Measurements from ENCODE around the gene CSMD2. TPM values are rescaled to one million over a fixed set of nuclear protein-coding genes. Genes with fewer than 3 reads are reported as not detected.

Gene CSMD2
- total and polyA plus RNA-seq, 2 of the 4 experiments (the other 2 are of a cell fraction), result under 0.01 to 0.36 TPM

- no CpG with 5 or more reads among the region's 4 CpGs for WGBS, 2 experiments (ENCODE audit: extremely low coverage in 2 of 2, insufficient read length in 1 of 2)
- TF ChIP-seq SMC3 (IDR thresholded peaks at IDR 0.05; ENCODE audit: low read depth, low read length) (no peak), FOS (IDR thresholded peaks at IDR 0.05; ENCODE audit: low read depth, low read length) (no peak), USF2 (IDR thresholded peaks at IDR 0.05; ENCODE audit: low read depth, low read length) (no peak), MAZ (IDR thresholded peaks at IDR 0.05; ENCODE audit: borderline replicate concordance, low read depth, low read length) (no peak), POLR2A (IDR thresholded peaks at IDR 0.05; ENCODE audit: low read depth, low read length) (no peak), ELK1 (IDR thresholded peaks at IDR 0.05; ENCODE audit: borderline replicate concordance, low read depth, low read length) (no peak), CHD1 (IDR thresholded peaks at IDR 0.05; ENCODE audit: low read depth, low read length) (no peak), RFX5 (IDR thresholded peaks at IDR 0.05; ENCODE audit: low read depth, low read length) (no peak), NFE2L2 (IDR thresholded peaks at IDR 0.05; ENCODE audit: low read depth, low read length) (no peak), CEBPB (IDR thresholded peaks at IDR 0.05; ENCODE audit: low read depth, low read length) (no peak), MXI1 (IDR thresholded peaks at IDR 0.05; ENCODE audit: borderline replicate concordance, low read depth, low read length) (no peak)
- H2BK20ac ChIP-seq (ENCODE audit: low read depth, low read length), result no peak overlapping the region
- no peak overlapping the region for H3K4me3 ChIP-seq (ENCODE audit: insufficient read depth, low read depth, low read length)
- H3K4me2 ChIP-seq (ENCODE audit: low read depth, low read length), result no peak overlapping the region
- no peaks in the 10 kb centered on the region for H3K27me3 ChIP-seq (ENCODE audit: control insufficient read depth, insufficient read depth, low read length)
- no peaks in the 10 kb centered on the region for H3K36me3 ChIP-seq (ENCODE audit: control insufficient read depth, insufficient read depth, low read length)
- no TSS peak for BruUV-seq (replicated peaks)
- H3K4ac ChIP-seq (ENCODE audit: low read depth, low read length), result no peak overlapping the region
- no peaks in the 10 kb centered on the region for H4K20me1 ChIP-seq (ENCODE audit: insufficient read depth, low read length)
- no peak for ATAC-seq (ENCODE audit: low read depth)
- intact Hi-C loops (cut with micrococcal nuclease), result no loop called here
- H2BK15ac ChIP-seq (ENCODE audit: low read depth, low read length), result no peak overlapping the region
- no peak for DNase-seq
- no peak overlapping the region for H3K27ac ChIP-seq (ENCODE audit: insufficient read depth, low read length)
- no peak overlapping the region for H2AK5ac ChIP-seq (ENCODE audit: low read depth, low read length)
- ChIA-PET POLR2A (ENCODE audit: unreplicated experiment) (no interaction called here), CTCF (no interaction called here)
- no peak overlapping the region for H2BK5ac ChIP-seq (ENCODE audit: low read depth, low read length, poor library complexity, severe bottlenecking)
- no peak overlapping the region for H2BK120ac ChIP-seq (ENCODE audit: low read depth, low read length)
- H3K9me3 ChIP-seq (ENCODE audit: control insufficient read depth, insufficient read depth, low read length), result peaks cover 26% of the 10 kb centered on the region
- no peak overlapping the region for H4K91ac ChIP-seq (ENCODE audit: insufficient read depth, low read depth, low read length)
- H3K9me1 ChIP-seq (ENCODE audit: insufficient read depth, low read length), result no peaks in the 10 kb centered on the region
- H3K56ac ChIP-seq (ENCODE audit: extremely low read depth, insufficient read depth, low read length), result no peak overlapping the region
- H2AK9ac ChIP-seq (replicated peaks; ENCODE audit: low read depth, low read length, poor library complexity), result no peak overlapping the region
- no peaks in the 10 kb centered on the region for H3K79me1 ChIP-seq (ENCODE audit: low read depth in 1 of 2, low read length in 2 of 2)
- dilution Hi-C loops (cut with HindIII; ENCODE audit: low sequenced_read_pairs, unreplicated experiment), result no loop called here
- no peak overlapping the region for H3K23ac ChIP-seq (ENCODE audit: low read depth, low read length)
- H3K18ac ChIP-seq (ENCODE audit: low read depth, low read length), result no peak overlapping the region
- no peak overlapping the region for H3K9ac ChIP-seq (ENCODE audit: low read depth, low read length)
- H4K5ac ChIP-seq (ENCODE audit: low read depth, low read length), result no peak overlapping the region
- H3K4me1 ChIP-seq (ENCODE audit: control insufficient read depth, insufficient read depth, low read length), result no peaks in the 10 kb centered on the region
- H4K8ac ChIP-seq (ENCODE audit: low read depth in 2 of 2, low read length in 2 of 2), result no peak overlapping the region
- in situ Hi-C loops (cut with MboI; ENCODE audit: low sequenced_read_pairs), result no loop called here
- no peak overlapping the region for H2AFZ ChIP-seq (replicated peaks; ENCODE audit: low read length, poor library complexity)
- H3K14ac ChIP-seq (replicated peaks; ENCODE audit: low read depth, low read length), result no peak overlapping the region
Measured at GRCh38 chr1:33962061-33962460, 203.0 kb downstream of the CSMD2 start.
